SK-N-DZ (cell line): Measurements from ENCODE around the gene ATP8A2.

Source experiments
- DNase-seq: peaks from one replicate; pipeline ENCODE4 v3.0.0-alpha.2; 2015; ENCODE audit warnings: low spot score

Gene ATP8A2

DNA sequence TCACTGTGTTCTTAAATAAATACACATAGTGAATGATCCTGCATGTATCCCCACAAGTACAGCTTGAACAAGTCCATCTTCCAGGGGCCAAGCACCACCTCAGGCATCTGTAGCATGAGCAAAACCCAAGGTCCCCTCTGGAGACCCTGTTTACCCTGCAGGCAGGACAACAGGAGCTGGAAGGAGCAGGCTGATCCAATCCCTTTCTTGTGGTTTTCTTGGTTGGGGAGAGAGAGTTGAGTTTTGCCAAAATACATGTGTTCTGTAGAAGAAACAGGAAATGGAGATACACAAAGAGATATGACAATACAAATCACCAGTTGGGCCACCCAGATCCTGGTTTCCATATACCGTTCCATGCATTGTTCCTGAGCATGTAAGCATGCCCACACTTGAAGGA, 587.2 kb downstream of the ATP8A2 start:
- DNase-seq, result no peak

DNA sequence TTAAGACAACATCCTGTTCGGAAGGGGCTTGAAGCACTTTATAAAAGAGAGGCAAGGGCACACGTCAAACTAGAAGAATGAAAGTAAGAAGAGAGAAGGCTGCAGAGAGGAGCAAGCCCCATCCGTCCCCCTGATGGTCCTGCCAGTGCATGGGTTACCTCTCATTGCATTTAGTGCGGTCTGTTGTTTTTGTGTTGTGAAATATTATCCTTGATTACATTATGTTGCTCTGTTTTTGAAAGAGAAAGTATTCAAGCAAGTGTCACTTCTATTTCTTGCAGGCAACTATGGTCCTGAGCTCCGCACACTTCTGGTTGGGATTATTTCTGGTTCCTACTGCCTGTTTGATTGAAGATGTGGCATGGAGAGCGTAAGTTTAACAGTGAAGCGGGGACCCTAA, 589.5 kb downstream of the ATP8A2 start:
- DNase-seq, result no peak

DNA sequence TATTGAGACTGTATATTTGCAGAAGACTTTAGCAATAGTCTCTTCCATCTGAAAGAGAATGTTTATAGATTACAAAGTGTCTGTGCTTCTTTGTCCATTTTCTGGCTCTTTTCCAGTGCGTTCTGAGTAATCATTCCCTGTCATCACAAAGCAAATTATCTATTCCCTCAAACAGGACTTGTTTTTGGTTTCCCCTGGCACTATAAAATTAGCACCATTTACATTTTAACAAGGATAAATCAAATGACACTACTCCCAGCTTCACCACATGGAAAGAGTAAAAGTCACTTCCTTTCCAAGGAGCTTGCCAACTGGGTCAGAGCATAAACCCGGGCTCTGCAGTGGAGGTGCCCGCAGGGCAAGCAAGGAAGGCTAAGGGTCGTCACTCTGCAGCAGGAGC, 591.9 kb downstream of the ATP8A2 start:
- no peak for DNase-seq

DNA sequence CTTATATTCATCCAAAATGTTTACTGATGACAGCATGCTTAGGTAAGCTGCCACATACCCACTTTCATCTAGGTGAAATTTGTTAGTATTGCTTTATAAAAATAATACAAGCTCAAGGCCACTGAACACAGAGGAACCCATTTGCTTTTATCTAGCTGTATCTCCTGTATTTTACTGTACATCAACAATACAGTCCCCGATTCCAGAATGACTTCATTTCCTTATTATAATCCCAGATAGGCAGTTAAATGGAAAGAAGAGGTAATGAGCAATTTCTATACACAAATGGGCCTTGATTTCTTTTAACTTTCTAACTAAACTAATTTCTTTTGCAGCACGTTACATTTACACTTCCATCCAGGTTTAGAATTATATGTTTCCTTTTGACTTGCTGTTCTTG, 593.8 kb downstream of the ATP8A2 start:
- no peak for DNase-seq

DNA sequence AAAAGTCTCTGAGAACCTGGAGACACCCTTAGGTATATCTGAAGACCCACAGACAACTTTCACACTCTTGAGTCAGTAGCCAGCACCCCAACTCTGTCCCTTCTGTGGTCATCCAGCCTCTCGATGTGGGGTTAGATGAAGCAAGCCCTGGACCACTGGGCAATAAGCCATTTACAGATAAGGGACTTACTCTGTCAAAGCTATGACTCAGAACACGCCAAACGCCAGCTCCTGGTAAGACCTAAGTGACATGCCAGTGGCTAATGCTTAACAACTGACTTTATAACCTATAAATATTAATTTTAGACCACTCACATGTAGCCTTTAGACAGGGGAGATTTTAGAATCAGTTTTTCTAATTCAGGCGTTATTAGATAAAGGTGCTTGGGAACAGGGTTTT, 594.3 kb downstream of the ATP8A2 start:
- DNase-seq, result no peak

DNA sequence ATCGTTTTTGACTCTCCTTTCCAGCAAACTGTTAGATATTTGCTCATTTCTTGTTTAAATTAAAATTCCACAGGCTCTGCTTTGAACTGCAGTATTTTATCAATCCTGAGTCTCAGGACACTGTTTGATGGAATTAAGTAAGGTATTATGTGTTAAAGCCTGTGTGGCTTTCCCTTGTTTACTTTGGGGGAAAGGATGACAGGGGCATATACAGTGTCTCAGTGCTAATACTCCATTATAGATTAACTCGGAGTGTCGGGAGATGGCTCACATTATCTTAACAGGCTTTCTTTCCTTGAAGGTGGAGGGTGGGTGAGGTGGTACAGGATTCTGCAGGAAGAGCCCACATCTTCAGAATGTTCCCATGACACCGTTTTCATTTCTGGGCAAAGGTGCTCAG, 595.4 kb downstream of the ATP8A2 start:
- DNase-seq, result no peak

DNA sequence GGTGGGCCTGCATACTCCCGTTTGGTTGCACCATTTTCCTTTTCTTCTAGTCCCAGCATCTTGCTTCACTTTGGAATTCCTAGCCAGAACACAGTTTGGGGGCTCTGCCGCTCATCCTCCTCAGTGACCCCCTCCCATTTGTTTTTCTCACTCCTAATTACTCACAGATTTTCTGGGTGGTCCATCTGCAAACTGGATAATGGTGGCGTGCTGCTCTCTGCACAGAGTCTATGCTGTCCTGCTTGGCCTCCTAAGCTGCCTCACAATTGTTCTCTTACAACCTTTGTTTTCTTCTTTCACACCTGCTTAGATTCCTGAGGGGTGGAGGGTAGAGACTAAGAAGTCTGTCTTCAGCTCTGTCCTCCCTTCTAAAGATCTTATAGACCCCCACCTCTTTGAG, 599.3 kb downstream of the ATP8A2 start:
- DNase-seq, result no peak

DNA sequence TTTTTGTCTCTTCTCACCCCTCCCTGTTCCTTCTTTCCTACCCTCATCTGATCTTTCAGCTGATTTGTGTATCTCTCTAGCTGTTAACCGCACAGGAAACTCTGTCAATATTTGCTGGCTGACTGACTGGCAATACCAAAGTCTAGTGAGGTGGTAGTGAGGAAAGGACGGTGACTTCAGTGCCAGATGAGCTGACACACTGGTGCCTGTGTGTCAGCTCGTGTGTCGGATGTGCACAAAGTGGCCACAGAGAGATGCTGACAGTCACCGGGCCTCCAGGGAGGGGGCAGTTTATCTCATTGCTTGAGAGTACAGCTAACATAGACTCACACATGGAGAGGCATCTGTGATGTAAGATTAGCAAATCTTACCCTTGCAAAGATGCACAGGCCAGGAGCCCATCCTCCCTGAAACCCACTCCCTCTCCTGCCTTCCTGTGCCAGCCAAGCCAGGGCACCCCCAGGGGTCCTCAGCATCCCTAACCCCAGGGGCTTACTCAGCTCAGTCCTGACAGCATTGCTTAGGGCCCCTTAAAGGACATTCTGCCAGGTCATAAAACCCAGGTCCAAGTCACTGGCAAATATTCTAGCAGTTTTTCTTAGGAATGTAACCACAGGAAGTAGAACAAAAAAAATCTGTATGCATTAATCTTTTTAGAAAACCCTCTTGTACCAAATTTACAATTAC, 599.8 kb downstream of the ATP8A2 start:
- no peak for DNase-seq

DNA sequence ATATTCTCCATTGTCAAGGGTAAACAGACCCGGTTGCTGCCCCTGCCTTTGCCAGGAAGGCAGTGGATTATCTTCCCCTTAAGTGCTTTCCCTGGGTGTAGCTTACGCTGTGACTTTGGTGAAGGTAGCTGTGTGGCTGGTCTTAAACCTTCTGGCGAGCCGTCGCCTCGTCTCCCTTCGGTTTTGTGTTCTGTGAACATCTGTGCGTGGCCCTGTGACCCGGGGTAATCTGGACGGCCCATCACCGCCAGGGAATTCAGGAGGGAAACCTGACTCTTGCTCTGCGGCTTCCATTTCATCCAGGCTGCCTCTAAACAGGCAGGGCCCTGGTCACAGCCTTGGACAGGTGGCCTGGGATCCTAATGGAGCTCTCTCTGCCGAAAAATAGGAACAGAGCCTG, 601.3 kb downstream of the ATP8A2 start:
- peak; percentile 52 for DNase-seq

DNA sequence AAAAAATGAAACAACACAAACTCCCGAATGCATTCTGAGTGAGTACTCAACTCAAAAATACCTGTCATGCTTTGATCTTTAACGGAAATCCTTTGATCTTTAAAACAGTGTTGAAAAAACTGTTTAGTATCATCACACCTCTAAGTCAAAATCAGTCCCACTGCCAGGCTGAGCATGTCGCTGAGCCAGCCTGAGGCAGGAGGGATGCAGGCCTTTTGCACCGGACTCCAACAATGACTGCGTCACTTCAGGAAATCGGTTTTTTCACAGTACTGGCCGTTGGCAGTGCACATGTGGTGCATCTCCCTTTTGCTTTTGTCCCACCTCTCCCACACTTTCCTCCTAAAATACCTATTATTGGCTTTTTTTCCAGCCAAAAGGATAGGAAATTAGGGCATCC, 601.8 kb downstream of the ATP8A2 start:
- DNase-seq, result no peak

DNA sequence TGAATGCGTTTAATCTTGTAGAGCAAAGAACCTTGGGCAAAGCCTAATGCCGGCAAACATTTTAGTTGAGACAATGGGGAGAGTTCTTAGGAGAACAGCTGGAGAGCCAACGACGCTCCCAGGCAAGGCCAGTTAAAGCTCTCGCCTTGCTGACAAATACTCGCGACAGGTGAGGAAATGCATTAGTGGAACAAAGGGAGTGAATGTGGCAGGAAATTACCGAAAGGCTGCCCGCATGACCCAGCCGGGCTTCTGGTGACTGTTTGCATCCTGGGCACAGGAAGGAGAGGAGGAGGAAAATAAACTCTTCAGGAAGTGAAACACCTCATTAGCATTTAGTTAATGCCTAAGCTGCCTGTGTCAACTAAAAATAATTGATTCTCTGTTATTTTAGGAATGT, 605.4 kb downstream of the ATP8A2 start:
- DNase-seq, result no peak

DNA sequence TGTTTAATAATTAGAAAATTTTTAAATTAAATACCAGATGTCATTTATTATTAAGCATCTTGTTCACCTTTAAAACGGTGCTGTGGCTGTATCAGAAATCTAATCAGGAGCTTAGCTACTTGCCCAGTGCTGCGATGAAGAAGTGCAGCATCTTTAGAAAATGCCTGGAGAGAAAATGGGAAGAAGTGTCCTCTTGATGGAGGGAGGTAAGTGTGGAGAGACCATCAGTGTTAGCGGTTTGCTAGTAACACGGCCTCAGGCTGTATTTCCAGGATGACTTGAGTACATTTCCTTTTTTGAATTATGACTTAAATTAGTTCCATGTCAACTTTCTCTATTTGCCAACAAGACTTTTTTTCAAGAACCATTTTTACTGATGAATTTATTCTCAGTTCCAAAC, 605.9 kb downstream of the ATP8A2 start:
- no peak for DNase-seq

DNA sequence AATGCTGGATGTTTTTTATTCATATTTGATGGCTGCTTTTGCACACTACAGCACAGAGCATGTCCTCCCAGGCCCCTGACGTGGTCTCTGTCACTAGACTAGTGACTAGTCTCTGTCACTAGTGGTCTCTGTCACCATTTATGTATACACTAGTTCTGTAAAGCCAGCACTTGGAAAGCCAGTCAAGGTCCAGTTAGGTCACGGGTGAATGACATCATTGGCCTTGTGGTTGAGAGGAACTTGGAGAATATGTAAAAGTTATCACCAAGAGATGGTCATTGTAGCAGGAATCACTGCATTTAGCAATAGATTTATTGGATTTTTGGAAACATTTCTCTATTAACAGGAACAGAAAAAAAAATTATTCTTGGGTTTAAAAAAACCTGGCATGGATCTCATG, 607.2 kb downstream of the ATP8A2 start:
- DNase-seq, result no peak

DNA sequence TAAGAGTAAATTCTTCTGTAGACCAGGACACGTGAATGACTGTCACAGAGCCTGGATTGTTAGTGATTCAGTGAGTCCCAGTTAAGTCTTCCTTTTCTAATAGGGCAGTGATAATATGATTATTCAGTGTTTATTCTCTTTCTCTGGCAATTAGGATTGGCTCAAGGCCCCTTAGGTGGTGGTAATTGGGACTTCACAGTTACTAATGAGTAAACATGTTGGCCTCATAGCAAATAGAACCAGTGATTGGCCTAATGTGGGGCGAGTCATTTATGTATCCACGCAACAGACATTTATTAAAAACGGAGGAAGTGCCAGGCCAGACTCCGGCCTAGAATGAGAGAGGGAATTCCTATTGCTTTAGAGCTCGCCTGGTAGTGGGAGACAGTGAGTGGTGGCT, 607.6 kb downstream of the ATP8A2 start:
- DNase-seq, result no peak

DNA sequence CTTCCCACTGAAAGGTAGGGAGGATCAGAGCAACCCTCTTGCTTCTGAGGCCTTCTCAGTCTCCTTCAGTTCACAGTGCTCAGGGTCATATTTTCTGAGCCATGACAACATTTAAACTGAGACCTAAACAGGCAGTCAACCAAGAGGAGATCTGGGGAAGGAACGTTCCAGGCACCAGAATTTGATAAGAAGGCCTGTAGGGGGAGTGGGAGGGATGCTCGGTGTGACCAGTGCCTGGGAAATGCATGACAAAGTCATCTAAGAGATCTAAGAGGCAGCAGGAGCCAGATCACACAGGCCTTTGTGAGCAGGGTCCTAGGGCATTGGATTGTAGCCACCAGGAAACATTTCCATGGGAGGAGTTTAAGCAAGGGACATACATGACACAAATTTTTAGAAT, 608.5 kb downstream of the ATP8A2 start:
- DNase-seq, result peak; percentile 70

DNA sequence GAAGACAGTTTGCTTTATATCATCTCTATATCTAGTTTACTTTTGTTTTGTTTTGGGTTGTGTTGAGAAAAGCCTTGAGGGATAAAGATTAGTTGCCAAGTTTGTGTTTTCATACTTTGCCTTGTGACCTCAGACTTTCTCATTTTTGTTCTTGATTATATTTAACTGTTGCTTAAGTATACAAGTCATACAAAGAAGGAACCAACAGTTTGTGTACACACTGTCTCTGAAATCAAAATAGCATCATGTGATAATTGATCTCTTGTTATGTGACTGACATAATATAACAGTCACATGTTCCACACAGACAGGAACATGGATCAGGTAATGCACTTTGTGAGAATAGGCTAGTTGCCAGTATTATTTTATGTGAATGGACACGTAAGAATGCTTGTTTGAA, 609.3 kb downstream of the ATP8A2 start:
- DNase-seq, result no peak

DNA sequence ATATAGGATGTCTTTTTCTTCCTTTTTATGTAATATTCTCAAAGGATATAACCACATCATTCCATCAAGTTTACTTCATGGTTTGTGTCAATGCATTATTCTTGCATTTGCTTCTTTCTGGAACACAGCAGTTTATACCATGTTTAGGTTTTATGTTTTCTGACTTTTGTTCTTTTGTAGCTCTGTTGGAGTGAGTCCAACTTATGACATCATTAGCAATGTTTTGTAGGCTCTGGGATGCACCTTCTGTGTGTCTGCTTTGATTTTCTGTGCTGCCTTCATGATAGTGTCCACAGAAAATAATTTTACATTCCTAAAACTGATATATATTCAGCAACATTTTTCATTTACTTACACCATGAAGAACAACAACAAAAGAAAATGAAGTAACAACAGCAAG, 611.1 kb downstream of the ATP8A2 start:
- no peak for DNase-seq

DNA sequence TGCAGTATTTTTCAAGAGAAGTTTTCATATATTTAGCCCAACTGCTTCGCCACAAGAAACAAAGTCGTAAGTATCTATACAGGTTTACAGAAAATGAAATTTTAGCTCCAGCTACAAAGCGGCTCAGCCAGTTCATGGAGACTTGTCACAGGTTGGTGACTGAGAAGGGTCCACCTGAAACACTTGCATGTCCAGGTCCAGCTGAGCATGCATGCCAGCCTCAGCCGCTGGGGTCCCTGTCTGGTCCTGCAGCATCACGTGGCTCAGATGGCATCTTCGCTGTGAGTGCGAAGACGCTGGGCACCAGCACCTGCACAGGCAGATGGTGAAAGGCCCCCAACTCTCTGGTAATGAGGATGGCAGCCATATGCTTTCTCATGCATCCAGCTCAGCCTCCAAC, 616.2 kb downstream of the ATP8A2 start:
- DNase-seq, result no peak

DNA sequence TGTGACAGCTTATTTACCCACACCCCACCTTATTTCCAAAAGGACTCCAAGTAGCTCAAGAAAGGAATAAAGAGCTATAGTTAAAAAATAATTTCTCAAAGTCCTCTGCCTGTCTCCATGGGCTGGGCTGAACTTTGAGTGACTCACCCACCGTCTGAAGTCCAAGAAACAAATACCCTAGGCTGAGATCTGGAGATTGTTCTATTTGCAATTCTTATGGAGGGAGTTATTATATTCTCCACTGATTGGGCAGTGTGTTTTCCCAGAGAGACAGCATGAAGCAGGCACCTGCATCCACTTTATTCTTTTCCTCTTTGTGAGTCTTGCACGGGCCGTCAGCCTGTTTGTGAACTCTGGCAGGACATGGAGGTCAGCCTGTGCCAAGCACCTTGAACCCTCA, 616.9 kb downstream of the ATP8A2 start:
- no peak for DNase-seq

DNA sequence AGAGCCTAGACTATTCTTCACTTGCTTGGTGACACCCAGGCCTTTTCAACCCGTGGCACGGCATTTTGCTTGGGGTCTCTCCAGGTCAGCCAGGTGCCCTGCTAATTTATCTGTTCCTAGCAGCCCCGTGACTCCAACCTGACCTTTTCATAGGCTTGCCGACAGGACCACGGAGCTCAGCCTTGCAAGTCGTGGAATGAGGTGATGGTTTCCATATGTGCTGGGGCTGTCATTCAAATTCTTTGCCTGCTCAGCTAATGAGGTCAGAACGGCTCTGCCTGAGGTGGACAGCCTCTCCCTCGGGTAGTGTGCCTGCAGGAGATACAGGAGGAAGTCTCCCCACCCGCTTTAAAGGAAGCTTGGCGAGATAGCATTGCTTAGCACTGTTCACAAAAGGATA, 619.0 kb downstream of the ATP8A2 start:
- peak; percentile 82 for DNase-seq

DNA sequence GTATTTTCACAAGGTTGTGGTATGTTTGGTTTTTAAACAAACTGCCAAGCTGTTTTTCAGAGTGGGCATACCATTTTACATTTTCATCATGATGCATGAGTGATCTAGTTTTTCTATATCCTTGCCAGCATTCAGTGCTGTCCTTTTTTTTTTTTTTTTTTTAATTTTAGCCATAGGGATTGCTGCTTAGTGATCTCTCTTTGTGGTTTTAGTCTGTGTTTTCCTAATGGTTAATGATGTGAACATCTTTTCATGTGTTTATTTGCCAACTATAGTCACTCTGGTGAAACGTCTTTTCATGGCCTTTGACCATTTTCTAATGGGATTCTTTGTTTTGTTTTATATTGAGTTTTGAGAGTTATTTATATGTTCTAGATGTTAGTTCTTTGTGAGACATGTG, 620.3 kb downstream of the ATP8A2 start:
- no peak for DNase-seq

DNA sequence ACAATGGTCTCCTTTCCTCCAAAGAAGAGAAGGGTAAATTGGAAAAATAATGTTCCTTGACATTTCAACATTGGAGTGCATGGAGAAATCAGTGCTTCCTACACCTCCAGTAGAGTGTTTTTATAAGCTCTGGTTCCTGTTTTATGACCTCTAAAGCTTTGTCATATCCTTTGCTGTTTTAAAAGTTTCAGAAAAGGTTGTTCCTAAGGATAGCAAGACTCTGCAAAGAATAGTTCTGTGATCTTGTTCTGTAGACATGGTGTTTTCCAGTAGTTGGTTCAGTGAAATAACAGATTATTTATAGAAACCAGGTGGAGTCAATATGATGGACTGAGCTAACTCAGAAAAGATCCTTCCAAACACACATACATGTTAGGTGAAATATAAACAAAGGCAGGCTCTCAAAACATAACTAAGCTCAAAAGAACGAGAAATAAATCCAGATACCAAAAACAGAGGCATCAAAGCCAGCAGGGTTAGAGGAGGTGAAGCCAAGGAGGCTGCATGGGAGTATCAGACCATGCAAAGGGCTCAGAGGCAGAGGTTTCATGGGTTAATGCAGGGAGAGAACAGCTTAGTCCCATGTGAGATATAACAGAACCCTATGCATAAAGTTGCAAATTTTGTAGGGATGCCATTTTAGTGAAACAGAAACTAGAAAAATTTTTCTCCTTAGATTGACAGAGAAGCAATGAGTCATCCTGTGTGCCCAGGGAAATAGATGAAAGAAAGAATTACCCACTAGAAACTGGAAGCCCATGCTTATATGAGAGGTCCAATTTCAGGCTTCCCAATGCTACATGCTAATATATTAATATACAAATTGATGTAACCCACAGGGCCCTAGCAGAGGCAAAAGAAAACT, 635.7 kb downstream of the ATP8A2 start:
- DNase-seq, result no peak

DNA sequence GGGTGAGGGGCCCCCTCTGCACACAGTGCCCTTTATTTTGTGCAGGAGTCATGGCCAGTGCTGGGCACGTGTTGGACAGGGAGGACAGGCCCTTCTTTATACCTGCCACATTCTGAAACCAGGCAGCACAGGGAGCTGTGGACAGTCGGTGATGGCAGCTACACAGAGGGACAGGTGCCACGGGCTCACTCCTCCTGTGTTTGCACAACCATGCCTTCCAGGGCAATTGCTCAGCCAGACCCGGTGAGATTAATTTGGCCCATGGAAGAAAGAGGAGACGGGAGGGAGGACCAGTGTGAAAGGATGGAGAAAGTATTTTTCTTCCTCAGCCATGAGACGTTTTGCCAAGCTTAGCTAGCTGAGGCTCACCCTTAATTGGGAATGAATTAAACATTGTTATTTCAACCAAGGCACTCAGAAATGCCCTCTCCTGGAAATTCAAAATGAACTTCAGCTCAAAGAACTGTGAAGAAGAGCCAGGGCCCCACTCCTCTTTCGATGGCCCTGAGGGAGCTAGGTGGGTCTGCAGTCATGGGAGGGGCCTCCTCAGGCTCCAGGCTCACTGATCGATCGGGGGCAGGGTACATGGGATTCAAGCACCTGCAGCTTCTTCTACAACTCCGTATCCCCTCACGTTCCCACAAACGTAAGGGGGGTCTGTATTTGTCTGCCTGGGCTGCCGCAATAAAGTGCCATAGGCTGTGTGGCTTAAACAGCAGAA, 638.9 kb downstream of the ATP8A2 start:
- DNase-seq, result no peak
